Vagina (tissue), 2 donors: ENCODE results near the gene RSF1.

Source experiments
- CTCF ChIP-seq, 3 experiments: fragments of 450-650 bp in 2 of 3; fragments of 200-600 bp in 1 of 3; sonication (generic) in 1 of 3; IDR thresholded peaks; one replicate each; pipeline ENCODE4 v1.5.1; 2017 to 2019; ENCODE audit warnings: antibody characterized with exemption in 3 of 3, mild to moderate bottlenecking in 2 of 3, moderate library complexity in 2 of 3
- POLR2A ChIP-seq, 2 donors: fragments of 450-650 bp; IDR thresholded peaks; one replicate each; pipeline ENCODE4 v1.6.1; 2017; ENCODE audit warnings: antibody characterized with exemption in 2 of 2, mild to moderate bottlenecking in 2 of 2, moderate library complexity in 2 of 2
- POLR2AphosphoS5 ChIP-seq, 2 donors: sonication (generic); formaldehyde crosslinking; IDR thresholded peaks; one replicate each; pipeline ENCODE4 v1.9.0; 2017; ENCODE audit warnings: antibody characterized with exemption in 2 of 2, mild to moderate bottlenecking in 2 of 2, low read depth in 1 of 2; ENCODE audit not compliant: insufficient read depth in 1 of 2

- TF ChIP-seq POLR2AphosphoS5 (IDR thresholded peaks at IDR 0.05; ENCODE audit: insufficient read depth in 1 of 2, low read depth in 1 of 2) (no peak), CTCF (IDR thresholded peaks at IDR 0.05) (no peak), POLR2A (IDR thresholded peaks at IDR 0.05) (no peak)
Observed at GRCh38 chr11:77821349-77821851, 878 bp upstream of the RSF1 start.
